Measurements from ENCODE around the gene WEE2. TPM values are rescaled to one million over a fixed set of nuclear protein-coding genes. Genes with fewer than 3 reads are reported as not detected.
A peak's percentile ranks its signal among the peaks of the same experiment; 100 is the strongest.

WEE2 gene
- total and polyA plus RNA-seq, 8 donors, result 0.37 TPM; not detected in 7

GRCh38 chr7:141704112-141704511, 4.0 kb upstream of the WEE2 start:
- Histone ChIP-seq H3K9me3 (no peaks in the 10 kb centered on the region), H3K36me3 (no peaks in the 10 kb centered on the region), H3K4me3 (no peak overlapping the region), H3K27me3 (no peaks in the 10 kb centered on the region), H3K27ac (no peak overlapping the region), H3K4me1 (peaks cover 22 to 43% (median 29%) of the 10 kb centered on the region in 4 donors)
- DNase-seq, result no peak
- TF ChIP-seq CTCF (IDR thresholded peaks at IDR 0.05) (no peak), POLR2A (IDR thresholded peaks at IDR 0.05) (no peak), EP300 (IDR thresholded peaks at IDR 0.05) (no peak)
- WGBS, 5 donors, result 21 to 42% (median 33%) methylated on average over 3 of the region's 3 CpGs
- intact Hi-C loops (cut with DNase I; ENCODE audit: low total_unique reads), result no loop called here

GRCh38 chr7:141704741-141705140, 3.4 kb upstream of the WEE2 start:
- no peak overlapping the region for H3K27ac ChIP-seq
- WGBS, 5 donors, result 68 to 84% (median 77%) methylated on average over 5 of the region's 5 CpGs
- H3K4me3 ChIP-seq, result no peak overlapping the region
- H3K9me3 ChIP-seq, result no peaks in the 10 kb centered on the region
- DNase-seq, result no peak
- no peak for TF ChIP-seq POLR2A (IDR thresholded peaks at IDR 0.05)
- no peak for TF ChIP-seq EP300 (IDR thresholded peaks at IDR 0.05)
- no peak for TF ChIP-seq POLR2AphosphoS5 (IDR thresholded peaks at IDR 0.05)
- TF ChIP-seq CTCF (IDR thresholded peaks at IDR 0.05), result no peak
- intact Hi-C loops (cut with DNase I; ENCODE audit: low total_unique reads), result no loop called here
- H3K27me3 ChIP-seq, result no peaks in the 10 kb centered on the region
- no peaks in the 10 kb centered on the region for H3K36me3 ChIP-seq
- H3K4me1 ChIP-seq, result peaks cover 18 to 37% (median 25%) of the 10 kb centered on the region in 4 donors

- Histone ChIP-seq H3K4me3 (no peak overlapping the region), H3K27ac (no peak overlapping the region), H3K9me3 (no peaks in the 10 kb centered on the region), H3K4me1 (peaks cover 10 to 23% (median 14%) of the 10 kb centered on the region in 4 donors), H3K27me3 (no peaks in the 10 kb centered on the region), H3K36me3 (no peaks in the 10 kb centered on the region)
- DNase-seq, result peak in 1 of 2 donors; percentile 19
- 60 to 67% (median 67%) methylated on average over 1 of the region's 1 CpG for WGBS, 5 donors
- intact Hi-C loops (cut with DNase I; ENCODE audit: low total_unique reads), result no loop called here
- TF ChIP-seq POLR2AphosphoS5 (IDR thresholded peaks at IDR 0.05), result no peak
- TF ChIP-seq CTCF (IDR thresholded peaks at IDR 0.05), result no peak
- TF ChIP-seq POLR2A (IDR thresholded peaks at IDR 0.05), result no peak
- no peak for TF ChIP-seq EP300 (IDR thresholded peaks at IDR 0.05)
These were observed 1.7 kb upstream of the WEE2 start for GRCh38 chr7:141706239-141707064.

GRCh38 chr7:141709318-141709717, 1.2 kb downstream of the WEE2 start:
- intact Hi-C loops (cut with DNase I; ENCODE audit: low total_unique reads), result no loop called here
- TF ChIP-seq EP300 (IDR thresholded peaks at IDR 0.05), result no peak
- no peak for TF ChIP-seq POLR2A (IDR thresholded peaks at IDR 0.05)
- TF ChIP-seq CTCF (IDR thresholded peaks at IDR 0.05), result no peak
- TF ChIP-seq POLR2AphosphoS5 (IDR thresholded peaks at IDR 0.05), result no peak

More at GRCh38 chr7:141709318-141709717, 1.2 kb downstream of the WEE2 start:
- Histone ChIP-seq H3K4me3 (no peak overlapping the region), H3K4me1 (peaks cover 0 to 3% (median 0%) of the 10 kb centered on the region in 4 donors), H3K27ac (peak overlapping the region in 1 of 5 donors; percentile 36), H3K27me3 (no peaks in the 10 kb centered on the region), H3K9me3 (no peaks in the 10 kb centered on the region), H3K36me3 (peaks cover 0 to 4% (median 0%) of the 10 kb centered on the region in 4 donors)
- WGBS, 5 donors, result 42 to 71% (median 66%) methylated on average over 2 of the region's 2 CpGs
- no peak for DNase-seq

Measured in stomach (tissue), 9 donors.